ENCODE results near the gene VWA3B.

GRCh38 chr2:98165516-98166071, 78.6 kb downstream of the VWA3B start:
- TF ChIP-seq, protein P1, sequence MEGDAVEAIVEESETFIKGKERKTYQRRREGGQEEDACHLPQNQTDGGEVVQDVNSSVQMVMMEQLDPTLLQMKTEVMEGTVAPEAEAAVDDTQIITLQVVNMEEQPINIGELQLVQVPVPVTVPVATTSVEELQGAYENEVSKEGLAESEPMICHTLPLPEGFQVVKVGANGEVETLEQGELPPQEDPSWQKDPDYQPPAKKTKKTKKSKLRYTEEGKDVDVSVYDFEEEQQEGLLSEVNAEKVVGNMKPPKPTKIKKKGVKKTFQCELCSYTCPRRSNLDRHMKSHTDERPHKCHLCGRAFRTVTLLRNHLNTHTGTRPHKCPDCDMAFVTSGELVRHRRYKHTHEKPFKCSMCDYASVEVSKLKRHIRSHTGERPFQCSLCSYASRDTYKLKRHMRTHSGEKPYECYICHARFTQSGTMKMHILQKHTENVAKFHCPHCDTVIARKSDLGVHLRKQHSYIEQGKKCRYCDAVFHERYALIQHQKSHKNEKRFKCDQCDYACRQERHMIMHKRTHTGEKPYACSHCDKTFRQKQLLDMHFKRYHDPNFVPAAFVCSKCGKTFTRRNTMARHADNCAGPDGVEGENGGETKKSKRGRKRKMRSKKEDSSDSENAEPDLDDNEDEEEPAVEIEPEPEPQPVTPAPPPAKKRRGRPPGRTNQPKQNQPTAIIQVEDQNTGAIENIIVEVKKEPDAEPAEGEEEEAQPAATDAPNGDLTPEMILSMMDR (IDR thresholded peaks at IDR 0.05), result no peak
- TF ChIP-seq EP300 (IDR thresholded peaks at IDR 0.05), result no peak
- no peak for TF ChIP-seq POLR2A (IDR thresholded peaks at IDR 0.05)

Measured in tibial nerve (tissue), 4 donors.